Esophagus (tissue), 2 donors: ENCODE data around the gene RLBP1. TPM values are rescaled to one million over a fixed set of nuclear protein-coding genes. Genes with fewer than 3 reads are reported as not detected.

Experiments
- polyA plus RNA-seq, 2 donors: library from polyadenylated mRNA; stranded (reverse); fragments of 200-250 nt; gene quantifications; one replicate each; pipeline ENCODE4 v1.2.3, GENCODE V29; 2013
- donor health status: healthy with polysubstance abuse.
- donor health status: Bipolar disorder and iron deficiency.

The RLBP1 gene
- polyA plus RNA-seq, 2 donors = not detected

Other genes starting within 250 kb of the RLBP1 start
- gene ABHD2, start 133.1 kb downstream of the RLBP1 start, polyA plus RNA-seq = 1 to 10 TPM; 3.8 to 6.0 TPM
- gene FANCI, start 22.4 kb upstream of the RLBP1 start, polyA plus RNA-seq = 10 to 100 TPM in 1 of 2 donors, 1 to 10 TPM in 1; 6.6 to 10.4 TPM
- 10 to 100 TPM; 27.2 to 48.1 TPM for gene POLG, start 113.2 kb upstream of the RLBP1 start, polyA plus RNA-seq